Gastrocnemius medialis (tissue), 4 donors: ENCODE measurements around the gene NUP43.

Source experiments
- CTCF ChIP-seq, 5 experiments: fragments of 450-650 bp in 3 of 5; fragments of 200-600 bp in 2 of 5; sonication (generic) in 2 of 5; IDR thresholded peaks in 4 of 5; conservative IDR thresholded peaks in 1 of 5; 1 replicate in 4 of 5; 2 replicates in 1 of 5; pipeline ENCODE4 v1.5.1; 2016 to 2019; ENCODE audit warnings: antibody characterized with exemption in 5 of 5, mild to moderate bottlenecking in 3 of 5, moderate library complexity in 3 of 5
- POLR2A ChIP-seq, 2 donors: fragments of 450-650 bp; IDR thresholded peaks; one replicate each; pipeline ENCODE4 v1.6.1; 2017; ENCODE audit warnings: antibody characterized with exemption in 2 of 2, mild to moderate bottlenecking in 2 of 2, moderate library complexity in 2 of 2

- TF ChIP-seq CTCF (IDR thresholded peaks at IDR 0.05 in 4 of 5, conservative IDR thresholded peaks at IDR 0.05 in 1 of 5): no peak
- no peak for TF ChIP-seq POLR2A (IDR thresholded peaks at IDR 0.05)
Observed at GRCh38 chr6:149782337-149782736, 36.0 kb upstream of the NUP43 start.
